HEK293T (cell line): ENCODE measurements around the gene ANKS1B.

ENCODE experiments used
- CTCF ChIA-PET: fragments of 350-600 bp; formaldehyde crosslinking; extraction: SDS; loops from one replicate; lab custom pipeline; 2021; ENCODE audit warnings: antibody characterized with exemption, inconsistent platforms; lab: Yijun Ruan, JAX
- POLR2A ChIA-PET: fragments of 350-600 bp; formaldehyde crosslinking; extraction: SDS; loops from one replicate; lab custom pipeline; 2020; ENCODE audit warnings: antibody characterized with exemption, inconsistent platforms; lab: Yijun Ruan, JAX
- DNase-seq: peaks from one replicate; pipeline ENCODE4 v3.0.0; 2012; ENCODE audit warnings: mixed read lengths; ENCODE audit errors: extremely low spot score
- ARNT ChIP-seq: fragments of 450-650 bp; IDR thresholded peaks from 2 replicates; pipeline ENCODE4 v1.6.1; 2017; ENCODE audit warnings: mild to moderate bottlenecking
- BHLHE40 ChIP-seq: fragments of 450-650 bp; IDR thresholded peaks from 2 replicates; pipeline ENCODE4 v1.6.1; 2016; ENCODE audit warnings: mild to moderate bottlenecking, moderate library complexity, borderline replicate concordance
- CTBP1 ChIP-seq: fragments of 450-650 bp; IDR thresholded peaks from 2 replicates; pipeline ENCODE4 v1.6.1; 2016; ENCODE audit warnings: borderline replicate concordance
- ELF4 ChIP-seq: fragments of 450-650 bp; IDR thresholded peaks from 2 replicates; pipeline ENCODE4 v1.6.1; 2017; ENCODE audit warnings: antibody characterized with exemption
- FOXA1 ChIP-seq: fragments of 450-650 bp; IDR thresholded peaks from 2 replicates; pipeline ENCODE4 v1.6.1; 2016; ENCODE audit warnings: mild to moderate bottlenecking
- FOXK2 ChIP-seq: fragments of 450-650 bp; IDR thresholded peaks from 2 replicates; pipeline ENCODE4 v1.6.1; 2016; ENCODE audit warnings: mild to moderate bottlenecking
- FOXM1 ChIP-seq: fragments of 450-650 bp; IDR thresholded peaks from 2 replicates; pipeline ENCODE4 v1.6.1; 2017; ENCODE audit warnings: mild to moderate bottlenecking, borderline replicate concordance
- HDGF ChIP-seq: fragments of 450-650 bp; IDR thresholded peaks from 2 replicates; pipeline ENCODE4 v1.6.1; 2017; ENCODE audit warnings: antibody characterized with exemption, borderline replicate concordance
- L3MBTL2 ChIP-seq: fragments of 450-650 bp; conservative IDR thresholded peaks from 2 replicates; pipeline ENCODE4 v1.6.1; 2016; ENCODE audit warnings: mild to moderate bottlenecking
- LEF1 ChIP-seq: fragments of 450-650 bp; IDR thresholded peaks from 2 replicates; pipeline ENCODE4 v1.6.1; 2017; ENCODE audit warnings: mild to moderate bottlenecking, borderline replicate concordance
- NFRKB ChIP-seq: fragments of 450-650 bp; IDR thresholded peaks from 2 replicates; pipeline ENCODE4 v1.6.1; 2016; ENCODE audit warnings: mild to moderate bottlenecking, moderate library complexity
- SP1 ChIP-seq: fragments of 450-650 bp; IDR thresholded peaks from 2 replicates; pipeline ENCODE4 v1.6.1; 2017
- SUZ12 ChIP-seq: fragments of 450-650 bp; IDR thresholded peaks from 2 replicates; pipeline ENCODE4 v1.6.1; 2016; ENCODE audit warnings: mild to moderate bottlenecking
- TARDBP ChIP-seq: fragments of 450-650 bp; IDR thresholded peaks from 2 replicates; pipeline ENCODE4 v1.6.1; 2016
- ZNF384 ChIP-seq: fragments of 450-650 bp; IDR thresholded peaks from 2 replicates; pipeline ENCODE4 v1.6.1; 2016
- TF ChIP-seq, protein P1 (sequence below): fragments of 450-650 bp; IDR thresholded peaks from 2 replicates; pipeline ENCODE4 v1.6.1; 2016

ANKS1B gene

DNA sequence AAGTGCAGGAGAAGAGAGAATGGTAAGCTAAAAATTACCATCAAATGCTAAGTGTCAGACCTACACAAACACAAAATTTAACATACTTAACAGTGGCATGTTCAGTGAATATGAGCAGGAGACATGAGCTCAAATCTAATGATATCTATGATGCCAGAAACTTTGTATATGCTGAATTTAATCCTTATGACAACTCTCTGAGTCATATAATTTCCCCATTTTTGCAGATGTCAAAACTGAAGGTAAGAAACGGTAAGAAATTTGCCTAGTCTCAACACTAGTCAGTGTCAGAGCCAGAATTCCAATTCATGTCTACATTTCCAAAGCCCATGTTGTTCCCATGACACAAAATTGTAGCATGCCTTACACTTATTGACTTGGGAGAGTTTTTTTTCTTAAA, 963.9 kb downstream of the ANKS1B start:
- POLR2A ChIA-PET: no interaction called here
- no peak for DNase-seq
- CTCF ChIA-PET: no interaction called here
- TF ChIP-seq ELF4 (no peak), TARDBP (no peak), ARNT (no peak), CTBP1 (no peak), L3MBTL2 (no peak), LEF1 (no peak)

DNA sequence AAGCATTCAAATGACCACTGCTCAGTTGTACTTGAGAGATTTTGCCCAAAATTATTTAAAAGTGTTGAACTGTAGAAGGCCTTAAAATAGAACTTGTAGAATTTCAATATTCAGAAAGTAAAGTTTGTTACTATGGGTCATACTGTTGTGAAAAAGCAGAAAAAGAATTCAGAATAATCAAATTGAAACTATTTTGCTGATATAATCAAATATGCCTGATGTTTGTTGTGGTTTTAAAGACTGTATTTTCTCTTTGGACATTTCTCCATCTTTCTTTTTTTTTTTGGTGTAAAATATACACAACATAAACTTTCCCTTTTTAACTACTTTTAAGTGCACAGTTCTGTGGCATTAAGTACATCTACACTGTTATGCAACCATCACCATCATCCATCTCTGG, 964.9 kb downstream of the ANKS1B start:
- DNase-seq: no peak
- ChIA-PET POLR2A (no interaction called here), CTCF (no interaction called here)
- no peak for TF ChIP-seq NFRKB

DNA sequence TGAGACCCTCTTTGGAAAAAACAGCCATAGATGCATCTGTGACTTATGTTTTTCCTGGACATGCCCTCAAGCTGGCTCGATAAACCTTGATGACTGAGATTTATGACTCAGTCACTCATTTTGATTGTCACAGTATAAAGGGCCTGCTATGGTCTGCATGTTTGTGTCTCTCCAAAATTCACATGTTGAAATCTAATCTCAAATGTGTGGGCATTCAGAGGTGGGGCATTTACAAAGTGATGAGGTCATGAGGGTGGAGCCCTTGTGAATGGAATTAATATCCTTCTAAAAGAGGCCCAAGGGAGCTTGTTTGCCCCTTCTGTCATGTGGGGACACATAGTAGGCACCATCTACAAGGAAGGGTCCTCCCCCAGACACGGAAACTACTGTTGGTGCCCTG, 966.8 kb downstream of the ANKS1B start:
- no peak for DNase-seq
- TF ChIP-seq ZNF384: no peak
- TF ChIP-seq FOXA1: no peak
- no peak for TF ChIP-seq CTBP1
- no peak for TF ChIP-seq ELF4
- no peak for TF ChIP-seq FOXM1
- no peak for TF ChIP-seq HDGF
- TF ChIP-seq LEF1: no peak
- no peak for TF ChIP-seq L3MBTL2
- TF ChIP-seq SP1: no peak
- TF ChIP-seq BHLHE40: no peak
- no peak for TF ChIP-seq ARNT
- TF ChIP-seq NFRKB: no peak
- TF ChIP-seq SUZ12: no peak
- TF ChIP-seq TARDBP: no peak
- TF ChIP-seq FOXK2: no peak
- TF ChIP-seq, protein P1, sequence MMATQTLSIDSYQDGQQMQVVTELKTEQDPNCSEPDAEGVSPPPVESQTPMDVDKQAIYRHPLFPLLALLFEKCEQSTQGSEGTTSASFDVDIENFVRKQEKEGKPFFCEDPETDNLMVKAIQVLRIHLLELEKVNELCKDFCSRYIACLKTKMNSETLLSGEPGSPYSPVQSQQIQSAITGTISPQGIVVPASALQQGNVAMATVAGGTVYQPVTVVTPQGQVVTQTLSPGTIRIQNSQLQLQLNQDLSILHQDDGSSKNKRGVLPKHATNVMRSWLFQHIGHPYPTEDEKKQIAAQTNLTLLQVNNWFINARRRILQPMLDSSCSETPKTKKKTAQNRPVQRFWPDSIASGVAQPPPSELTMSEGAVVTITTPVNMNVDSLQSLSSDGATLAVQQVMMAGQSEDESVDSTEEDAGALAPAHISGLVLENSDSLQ: no peak
- CTCF ChIA-PET: no interaction called here
- POLR2A ChIA-PET: no interaction called here

DNA sequence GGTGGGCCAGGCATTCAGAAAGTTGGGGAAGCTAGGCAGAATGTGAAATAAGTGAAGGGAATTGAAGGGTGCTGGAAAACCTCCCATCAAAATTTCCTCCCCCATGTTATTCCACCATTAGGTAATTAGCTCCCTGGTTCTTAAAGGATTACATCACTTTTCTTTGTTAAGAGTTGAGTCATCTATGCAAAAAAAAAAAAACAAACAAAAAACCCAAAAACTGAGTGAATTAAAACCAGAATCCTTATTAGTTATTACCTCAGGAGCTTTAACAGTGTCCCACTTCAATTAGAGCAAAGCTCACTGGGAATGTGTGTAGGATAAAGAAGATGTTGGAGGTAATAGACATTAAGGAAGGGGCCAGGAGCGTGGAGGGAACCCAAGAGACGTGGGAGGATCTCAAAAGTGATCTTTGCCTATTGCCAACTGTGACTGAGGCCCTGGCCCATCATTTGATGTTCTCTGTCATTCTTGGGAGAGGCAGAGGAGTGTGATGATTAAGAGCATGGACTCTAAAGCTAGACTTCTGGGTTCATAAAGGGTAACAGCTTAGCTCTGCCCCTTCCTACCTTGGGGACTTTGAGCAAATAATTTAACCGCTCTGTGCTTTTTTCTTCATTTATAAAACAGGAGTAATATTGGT, 975.0 kb downstream of the ANKS1B start:
- DNase-seq: no peak
- CTCF ChIA-PET: interaction anchor here (0.6 to 1.3 kb wide), 3 partner anchors 11 to 760 kb away, joined by 3 to 5 read pairs (median 4); no protein-coding TSS in a partner anchor
- TF ChIP-seq, protein P1: no peak
- no peak for TF ChIP-seq ARNT
- POLR2A ChIA-PET: no interaction called here

DNA sequence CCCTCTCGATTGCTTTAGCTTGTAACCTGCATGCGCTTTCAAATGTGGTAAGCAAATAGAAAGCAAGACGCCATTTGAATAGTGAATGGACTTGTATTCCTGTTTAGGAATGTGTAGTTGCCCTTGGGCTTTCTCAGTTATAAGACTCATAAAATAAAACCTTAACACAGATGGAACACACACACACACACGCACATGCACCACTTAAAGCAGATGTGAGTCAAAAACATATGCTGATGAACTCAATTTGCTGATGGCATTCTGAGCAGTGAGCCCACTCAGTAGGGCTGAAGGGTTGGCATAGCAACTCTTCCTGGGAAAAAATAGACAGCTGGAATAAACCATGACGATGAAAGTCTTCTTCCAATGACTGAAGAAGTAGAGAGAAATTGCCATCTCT, 979.1 kb downstream of the ANKS1B start:
- CTCF ChIA-PET: no interaction called here
- TF ChIP-seq FOXA1 (no peak), TARDBP (no peak), L3MBTL2 (no peak), BHLHE40 (no peak), FOXM1 (no peak), LEF1 (no peak), CTBP1 (no peak), ARNT (no peak), HDGF (no peak)
- TF ChIP-seq, protein P1: no peak
- POLR2A ChIA-PET: no interaction called here
- no peak for DNase-seq

DNA sequence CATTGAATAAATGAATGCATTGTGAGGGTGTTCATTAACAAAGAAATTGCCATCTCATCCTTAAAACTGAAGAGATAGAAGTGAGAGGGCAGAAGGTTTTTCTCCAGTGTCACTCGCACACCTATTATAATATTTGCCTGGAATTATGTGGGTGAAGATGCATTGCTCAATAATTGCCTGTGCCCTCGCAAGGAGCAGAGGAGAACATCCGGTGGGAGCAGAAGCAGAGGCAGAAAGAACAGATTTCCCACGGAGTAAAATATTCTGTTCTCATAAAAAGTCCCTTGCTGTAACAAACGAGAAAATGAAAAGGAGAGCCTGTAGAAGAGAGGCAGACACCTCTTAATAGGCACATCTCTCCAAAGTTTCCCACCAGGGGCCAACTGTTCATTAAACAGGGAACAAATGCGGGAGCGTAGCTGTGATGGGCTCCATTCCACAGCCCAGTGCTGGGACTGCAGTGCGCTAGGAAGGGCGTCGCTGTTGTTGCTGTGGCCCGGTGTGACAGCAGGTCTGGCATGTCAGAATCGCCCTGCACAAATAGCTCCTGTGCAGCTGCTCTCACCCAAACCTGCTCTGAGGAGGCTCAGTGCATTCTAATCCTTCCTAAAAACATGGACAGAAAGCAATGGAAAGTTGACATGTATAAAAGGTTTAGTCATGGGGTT, 979.8 kb downstream of the ANKS1B start:
- no peak for DNase-seq
- no peak for TF ChIP-seq CTBP1
- TF ChIP-seq NFRKB: no peak
- TF ChIP-seq ELF4: no peak
- no peak for TF ChIP-seq LEF1
- TF ChIP-seq ZNF384: no peak
- TF ChIP-seq TARDBP: no peak
- no peak for TF ChIP-seq FOXA1
- TF ChIP-seq SUZ12: no peak
- no peak for TF ChIP-seq FOXK2
- TF ChIP-seq HDGF: no peak
- TF ChIP-seq, protein P1: no peak
- TF ChIP-seq L3MBTL2: no peak
- no peak for TF ChIP-seq FOXM1
- no peak for TF ChIP-seq BHLHE40
- no peak for TF ChIP-seq SP1
- no peak for TF ChIP-seq ARNT
- ChIA-PET CTCF (no interaction called here), POLR2A (no interaction called here)
